ENCODE results near the gene IDUA.

Gene IDUA

DNA sequence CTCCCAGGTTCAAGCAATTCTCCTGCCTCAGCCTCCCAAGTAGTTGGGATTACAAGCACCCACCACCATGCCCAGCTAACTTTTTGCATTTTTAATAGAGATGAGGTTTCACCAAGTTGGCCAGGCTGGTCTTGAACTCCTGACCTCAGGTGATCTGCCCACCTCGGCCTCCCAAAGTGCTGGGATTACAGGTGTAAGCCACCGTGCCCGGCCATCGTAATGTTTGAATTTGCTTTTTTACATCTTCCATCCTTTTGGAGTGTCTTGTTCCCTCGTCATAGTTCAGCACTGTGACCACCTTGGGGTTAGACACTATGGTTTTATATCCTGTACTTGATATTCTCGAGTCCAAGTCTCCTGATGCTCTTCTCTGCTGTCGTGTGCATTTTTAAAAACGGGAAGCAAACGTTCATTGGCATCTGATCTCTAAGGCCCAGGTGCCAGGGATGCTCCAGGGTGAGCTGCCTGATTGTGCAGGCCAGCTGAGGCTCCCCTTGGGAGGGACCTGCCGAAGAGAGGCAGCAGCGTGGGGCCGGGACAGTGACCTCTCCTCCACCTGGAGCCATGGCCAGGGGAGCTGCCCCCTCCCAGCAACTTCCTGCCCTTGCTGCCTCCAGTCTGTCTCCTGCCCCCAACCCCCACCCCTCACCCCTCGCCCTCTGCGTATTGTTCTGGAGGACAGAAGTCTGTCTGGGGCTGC lies 30.2 kb upstream of the IDUA start:
- DNase-seq, result no peak

DNA sequence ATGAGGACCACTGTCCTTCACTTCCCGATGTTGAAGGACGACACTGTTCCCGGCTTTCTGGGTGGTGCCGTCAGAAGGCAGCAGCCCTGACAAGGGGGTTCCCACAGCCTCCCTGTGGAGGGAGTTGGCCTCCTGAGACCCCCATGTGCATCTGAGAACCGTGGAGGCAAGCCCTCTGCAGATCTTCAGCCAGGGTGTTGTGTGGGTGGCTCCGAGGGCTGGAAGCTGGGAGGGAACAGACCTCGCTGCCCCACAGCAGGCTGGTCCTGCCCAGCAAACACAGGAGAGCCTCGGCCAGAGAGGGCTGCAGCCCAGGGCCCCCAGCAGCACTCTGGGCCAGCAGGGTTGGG lies 29.6 kb upstream of the IDUA start:
- DNase-seq, result no peak

DNA sequence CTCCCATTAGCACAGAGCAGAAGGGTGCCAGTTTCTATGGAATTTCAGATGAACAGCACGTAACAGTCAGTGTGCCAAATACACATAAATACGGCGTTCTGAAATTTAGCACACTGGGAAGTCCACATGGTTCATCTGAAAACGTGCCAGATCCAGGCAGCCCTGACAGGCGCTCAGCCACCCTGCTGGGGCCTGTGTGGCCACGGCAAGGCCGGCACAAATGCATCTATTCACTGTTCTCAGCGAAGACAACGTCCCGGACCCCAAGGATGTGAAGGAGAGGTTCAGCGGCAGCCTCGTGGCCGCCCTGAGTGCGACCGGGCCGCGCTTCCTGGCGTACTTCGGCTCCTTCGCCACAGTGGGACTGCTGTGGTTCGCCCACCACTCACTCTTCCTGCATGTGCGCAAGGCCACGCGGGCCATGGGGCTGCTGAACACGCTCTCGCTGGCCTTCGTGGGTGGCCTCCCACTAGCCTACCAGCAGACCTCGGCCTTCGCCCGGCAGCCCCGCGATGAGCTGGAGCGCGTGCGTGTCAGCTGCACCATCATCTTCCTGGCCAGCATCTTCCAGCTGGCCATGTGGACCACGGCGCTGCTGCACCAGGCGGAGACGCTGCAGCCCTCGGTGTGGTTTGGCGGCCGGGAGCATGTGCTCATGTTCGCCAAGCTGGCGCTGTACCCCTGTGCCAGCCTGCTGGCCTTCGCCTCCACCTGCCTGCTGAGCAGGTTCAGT lies 29.1 kb upstream of the IDUA start:
- DNase-seq, result no peak

GRCh38 chr4:958314-958665 lies 28.6 kb upstream of the IDUA start:
- DNase-seq, result no peak

- no peak for DNase-seq
Measured at GRCh38 chr4:958696-959337, 28.0 kb upstream of the IDUA start.

GRCh38 chr4:959338-960139 lies 27.3 kb upstream of the IDUA start:
- no peak for DNase-seq

GRCh38 chr4:960140-960635 lies 26.7 kb upstream of the IDUA start:
- no peak for DNase-seq

- DNase-seq, result no peak
Measured at GRCh38 chr4:960636-961350, 26.1 kb upstream of the IDUA start.

DNA sequence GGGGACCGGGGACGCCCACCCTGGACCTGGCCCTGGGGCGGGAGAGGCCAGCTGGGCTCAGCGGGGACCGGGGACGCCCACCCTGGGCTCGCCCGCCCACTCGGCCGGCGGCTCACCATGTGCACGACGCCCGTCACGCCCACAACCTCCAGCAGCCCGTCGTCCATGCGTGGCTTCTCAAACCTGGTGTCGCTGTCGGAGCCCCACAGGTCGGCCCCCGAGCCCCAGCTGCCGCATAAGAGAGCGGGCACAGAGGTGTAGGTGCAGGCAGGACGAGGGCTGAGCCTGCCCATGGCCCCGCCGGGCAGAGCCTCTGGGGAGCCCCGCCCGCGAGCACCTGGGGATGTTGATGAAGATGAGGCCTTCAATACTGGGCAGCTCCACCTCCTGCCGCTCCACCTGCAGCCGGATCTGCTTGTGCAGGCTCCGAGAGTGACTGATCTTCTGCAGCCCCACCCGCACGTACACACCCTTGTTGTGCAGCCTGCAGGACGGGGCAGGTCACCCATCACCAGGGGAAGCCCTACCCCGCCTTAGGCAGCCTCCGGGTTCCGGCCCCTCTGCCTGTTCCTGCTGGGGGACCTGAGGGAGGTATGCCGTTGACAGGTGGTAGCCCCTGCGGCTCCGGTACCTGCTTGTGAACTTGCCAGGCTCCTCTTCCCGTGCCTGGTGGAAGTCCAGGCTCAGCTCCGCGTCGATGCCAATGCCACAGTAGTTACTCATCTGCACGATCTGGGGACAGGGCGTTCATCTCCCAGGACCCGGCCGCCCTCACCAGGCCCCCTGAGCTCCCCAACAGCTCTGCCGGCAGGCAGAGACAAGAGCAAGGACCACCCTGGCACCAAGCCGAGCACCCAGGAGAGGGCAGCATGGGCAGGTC lies 25.3 kb upstream of the IDUA start:
- DNase-seq, result no peak

- DNase-seq, result no peak
Measured at GRCh38 chr4:962231-963208, 24.3 kb upstream of the IDUA start.

- DNase-seq, result no peak
Measured at GRCh38 chr4:963276-964225, 23.3 kb upstream of the IDUA start.

- no peak for DNase-seq
Measured at GRCh38 chr4:964346-965025, 22.4 kb upstream of the IDUA start.

DNA sequence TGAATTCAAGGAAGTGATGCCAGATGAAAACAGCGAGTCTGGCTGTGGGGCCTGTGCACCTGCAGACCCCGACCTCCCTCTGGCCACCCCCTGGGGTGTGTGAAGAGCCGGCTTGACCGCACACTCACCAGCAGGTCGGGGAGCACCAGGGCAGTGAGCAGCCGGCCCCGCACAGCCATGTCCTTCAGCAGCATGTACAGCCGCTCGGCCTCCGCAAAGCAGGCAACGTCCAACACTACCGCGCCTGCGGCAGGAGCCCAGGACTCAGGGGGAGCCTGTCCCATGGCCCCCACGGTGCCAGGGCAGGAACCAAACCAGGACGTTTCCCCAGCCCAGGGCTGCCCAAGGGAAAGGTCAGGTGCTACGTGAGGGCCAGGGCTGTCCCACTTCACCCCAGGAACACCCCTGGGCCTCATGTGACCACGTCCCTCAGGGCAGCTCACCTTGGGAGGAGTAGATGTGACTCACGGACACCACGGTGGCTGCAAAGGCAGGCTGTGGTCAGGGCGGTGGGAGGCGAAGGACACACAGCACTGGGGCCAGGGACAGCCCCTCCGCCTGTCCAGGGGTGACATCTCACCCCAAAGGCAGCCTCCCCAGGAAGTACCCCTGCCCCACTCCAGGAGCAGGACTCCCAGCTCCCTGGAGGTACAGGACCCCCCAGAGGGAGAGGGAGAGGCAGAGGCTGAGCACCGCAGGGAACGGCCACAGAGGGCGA lies 21.6 kb upstream of the IDUA start:
- no peak for DNase-seq

DNA sequence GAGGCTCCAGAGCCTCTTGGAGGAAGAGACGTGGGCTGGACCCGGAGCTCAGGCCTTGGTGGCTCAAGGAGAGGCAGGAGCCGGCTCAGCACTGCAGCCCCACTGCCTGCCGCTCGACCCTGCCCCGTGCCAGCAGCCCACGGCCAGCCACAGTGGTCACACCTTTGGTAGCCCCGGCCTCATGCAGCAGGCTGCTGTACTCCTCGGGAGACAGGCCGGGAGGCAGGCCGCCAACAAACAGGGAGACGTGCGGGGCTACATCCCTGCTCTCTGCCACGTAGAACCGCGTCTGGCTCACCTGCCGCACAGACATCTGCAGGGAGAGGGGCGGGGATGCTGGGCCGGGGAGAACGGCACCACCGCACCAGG lies 21.1 kb upstream of the IDUA start:
- no peak for DNase-seq

DNA sequence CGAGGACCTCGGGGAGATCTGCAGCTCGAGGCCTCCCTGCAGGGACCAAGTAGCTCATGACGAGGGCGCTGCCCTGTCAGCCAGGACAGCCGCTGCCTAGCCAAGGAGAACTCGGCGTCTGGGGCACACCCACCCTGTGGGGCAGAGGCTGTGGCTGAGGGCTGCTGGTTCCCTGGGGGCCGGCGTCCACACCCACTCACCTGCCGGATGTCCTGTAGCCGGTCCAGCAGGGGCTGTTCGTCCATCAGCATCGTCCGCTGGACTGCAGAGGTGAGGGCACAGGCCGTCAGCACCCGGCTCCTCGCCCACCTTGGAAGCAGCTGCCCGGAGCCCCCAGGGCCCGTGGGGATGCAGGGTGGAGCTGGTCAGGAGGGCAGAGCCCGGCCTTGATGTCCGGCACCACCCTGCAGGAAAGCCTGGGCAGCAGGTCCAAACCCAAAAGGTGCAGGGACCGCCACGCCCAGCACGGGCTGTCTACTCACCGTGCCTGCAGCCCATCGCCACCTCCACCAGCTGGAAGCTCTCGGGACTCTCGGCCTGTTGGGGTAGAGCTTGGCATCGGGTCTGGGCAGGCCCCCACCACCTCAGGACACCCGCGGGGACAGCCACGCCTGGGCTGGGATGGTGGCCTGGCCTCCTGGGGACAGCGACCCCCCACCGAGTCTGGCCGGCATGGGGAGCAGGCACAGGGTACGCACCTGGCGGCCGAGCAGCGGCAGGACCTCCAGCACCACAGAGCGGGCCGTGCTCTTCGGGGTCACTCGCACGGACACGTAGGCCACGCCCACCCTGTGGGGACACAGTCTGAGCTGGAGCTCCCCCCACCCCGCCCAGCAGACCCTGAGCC lies 20.4 kb upstream of the IDUA start:
- no peak for DNase-seq

DNA sequence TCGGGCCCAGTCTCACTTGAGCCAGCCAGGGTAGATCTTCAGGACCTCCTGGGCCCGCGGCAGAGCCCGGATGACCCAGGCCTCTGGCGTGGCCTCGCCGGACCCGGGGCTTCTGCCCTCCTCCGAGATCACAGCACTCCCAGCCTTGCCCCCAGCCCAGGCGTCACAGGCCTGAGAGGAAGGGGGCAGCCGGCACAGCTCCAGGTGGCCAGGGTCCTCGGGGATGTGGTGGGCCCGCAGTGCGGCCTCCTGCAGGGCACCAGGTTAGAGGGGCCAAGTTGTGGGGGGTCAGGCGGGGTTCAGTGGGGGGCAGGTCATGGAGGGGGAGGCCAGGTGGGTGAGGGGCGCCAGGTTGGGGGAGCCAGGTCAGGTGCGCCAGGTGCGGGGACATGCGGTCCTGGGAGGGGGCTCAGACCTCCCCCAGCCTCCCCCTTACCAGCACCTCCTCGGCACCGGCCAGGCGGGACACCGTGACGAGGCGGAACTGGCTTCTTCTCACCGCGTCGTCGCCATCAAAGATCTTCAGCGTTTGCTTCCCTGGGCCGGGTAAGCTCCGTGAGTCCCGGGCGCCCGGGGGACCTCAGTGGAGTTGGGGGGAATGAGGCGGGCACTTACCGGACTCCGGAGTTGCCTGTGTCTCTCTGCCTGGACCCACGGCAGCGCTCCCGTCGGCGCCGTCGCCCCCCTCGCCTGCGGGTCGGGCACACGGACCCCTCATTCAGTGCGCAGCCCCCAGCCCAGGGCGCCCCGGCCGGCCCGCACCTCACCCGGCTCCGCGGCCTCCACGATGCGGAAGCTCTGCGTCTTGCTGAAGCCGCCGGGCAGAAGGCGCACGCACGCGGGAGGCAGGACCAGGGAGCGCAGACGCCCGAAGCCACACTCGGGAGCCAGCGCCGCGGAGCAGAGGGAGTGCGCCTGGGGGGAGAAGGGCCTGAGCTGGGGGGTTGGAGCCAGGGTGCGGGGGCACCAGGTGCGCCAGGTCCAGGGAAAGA lies 19.4 kb upstream of the IDUA start:
- DNase-seq, result no peak
